Kidney epithelial cell (primary cell): Measurements from ENCODE around the gene PEPD. TPM values are rescaled to one million over a fixed set of nuclear protein-coding genes. Genes with fewer than 3 reads are reported as not detected.
"Not testable (repeated sequence)": the region's sequence is repeated elsewhere in the genome, so short reads cannot be mapped to it uniquely, and the experiment has no call there.

Source experiments
- DNase-seq: peaks from one replicate; pipeline ENCODE4 v3.0.0-alpha.2; 2010; ENCODE audit warnings: low read depth
- H3K27me3 ChIP-seq: 2 replicates; pipeline ENCODE4 v1.6.0; 2011; ENCODE audit warnings: low read length; ENCODE audit not compliant: control insufficient read depth, insufficient read depth
- H3K36me3 ChIP-seq: 2 replicates; pipeline ENCODE4 v1.5.1; 2011; ENCODE audit warnings: low read length; ENCODE audit not compliant: control insufficient read depth, insufficient read depth
- H3K4me3 ChIP-seq: 2 replicates; pipeline ENCODE4 v1.5.1; 2011; ENCODE audit warnings: low read depth, mild to moderate bottlenecking, control low read depth, low read length
- CTCF ChIP-seq: IDR thresholded peaks from 2 replicates; pipeline ENCODE4 v1.5.1; 2011; ENCODE audit warnings: mild to moderate bottlenecking, moderate library complexity, low read length, control low read depth, inconsistent platforms; ENCODE audit not compliant: insufficient read depth, poor library complexity, severe bottlenecking
- total RNA-seq: library from RNA; depleted of rRNA; stranded (reverse); fragments of >200 nt; gene quantifications from 2 replicates; pipeline ENCODE4 v1.2.3, GENCODE V29; 2015

The PEPD gene
- total RNA-seq, 1 donor from 2014 or later, result 88.6 TPM

GRCh38 chr19:33492090-33492489 is 29.5 kb downstream of the PEPD start:
- no peak for DNase-seq
- no peak for TF ChIP-seq CTCF
- no peaks in the 10 kb centered on the region for H3K27me3 ChIP-seq
- H3K36me3 ChIP-seq, result no peaks in the 10 kb centered on the region
- H3K4me3 ChIP-seq, result no peak overlapping the region

GRCh38 chr19:33490596-33490995 is 31.0 kb downstream of the PEPD start:
- H3K27me3 ChIP-seq, DNase-seq, H3K36me3 ChIP-seq, H3K4me3 ChIP-seq: not testable (repeated sequence)

- H3K4me3 ChIP-seq, result no peak overlapping the region
- no peaks in the 10 kb centered on the region for H3K36me3 ChIP-seq
- TF ChIP-seq CTCF, result no peak
These were observed 31.5 kb downstream of the PEPD start for GRCh38 chr19:33490041-33490451.

GRCh38 chr19:33488826-33489225 is 32.8 kb downstream of the PEPD start:
- Histone ChIP-seq H3K27me3 (no peaks in the 10 kb centered on the region), H3K4me3 (no peak overlapping the region), H3K36me3 (no peaks in the 10 kb centered on the region)
- TF ChIP-seq CTCF, result no peak
- DNase-seq, result no peak

More at GRCh38 chr19:33490041-33490451, 31.5 kb downstream of the PEPD start:
- H3K27me3 ChIP-seq, result no peaks in the 10 kb centered on the region
- DNase-seq, result no peak

GRCh38 chr19:33487901-33488800 is 33.4 kb downstream of the PEPD start:
- H3K27me3 ChIP-seq, result no peaks in the 10 kb centered on the region
- H3K36me3 ChIP-seq, result no peaks in the 10 kb centered on the region
- DNase-seq, result no peak
- H3K4me3 ChIP-seq, result no peak overlapping the region
- TF ChIP-seq CTCF, result no peak

- TF ChIP-seq CTCF, result no peak
These were observed 34.4 kb downstream of the PEPD start for GRCh38 chr19:33486936-33487811.

More at GRCh38 chr19:33486936-33487811, 34.4 kb downstream of the PEPD start:
- no peak for DNase-seq
- Histone ChIP-seq H3K4me3 (no peak overlapping the region), H3K36me3 (no peaks in the 10 kb centered on the region), H3K27me3 (no peaks in the 10 kb centered on the region)
